SK-N-SH (cell line): Measurements from ENCODE around the gene ABLIM2. TPM values are rescaled to one million over a fixed set of nuclear protein-coding genes. Genes with fewer than 3 reads are reported as not detected.

Source experiments
- CTCF ChIA-PET: fragments of 300-600, 350-600 bp; formaldehyde crosslinking; extraction: SDS; loops from one replicate; lab custom pipeline; 2021; lab: Yijun Ruan, JAX
- POLR2A ChIA-PET: fragments of 350-600 bp; sonication (Branson Sonifier 250); formaldehyde crosslinking; extraction: SDS; loops from one replicate; lab custom pipeline; 2020; ENCODE audit warnings: antibody characterized with exemption, inconsistent platforms; lab: Yijun Ruan, JAX
- DNase-seq: peaks from one replicate; pipeline ENCODE4 v3.0.0; 2012
- H2AFZ ChIP-seq: fragments of 200-600 bp; sonication (generic); 2 replicates; pipeline ENCODE4 v1.8.1; 2016; ENCODE audit warnings: antibody characterized with exemption, mild to moderate bottlenecking, low read depth
- H3F3A ChIP-seq: fragments of 200-600 bp; sonication (generic); replicated peaks from 2 replicates; pipeline ENCODE3; 2016; ENCODE audit warnings: antibody characterized with exemption, mild to moderate bottlenecking; ENCODE audit not compliant: insufficient read depth
- H3K27ac ChIP-seq, 2 experiments: fragments of 200-500 bp in 1 of 2; fragments of 200-600 bp in 1 of 2; sonication (Bioruptor generic) in 1 of 2; sonication (generic), shearing (Covaris generic) in 1 of 2; 2 replicates each; pipeline versions ENCODE4 v1.5.1 to v1.6.1; 2014 to 2016; ENCODE audit warnings: low read depth in 2 of 2, inconsistent platforms in 1 of 2, low read length in 1 of 2, mild to moderate bottlenecking in 1 of 2, mixed read lengths in 1 of 2
- H3K27me3 ChIP-seq: fragments of 200-600 bp; sonication (generic), shearing (Covaris generic); 2 replicates; pipeline ENCODE4 v1.6.1; 2016; ENCODE audit warnings: mixed run types; ENCODE audit not compliant: insufficient read depth
- H3K36me3 ChIP-seq, 2 experiments: fragments of 200-500 bp in 1 of 2; fragments of 200-600 bp in 1 of 2; sonication (Bioruptor generic) in 1 of 2; sonication (generic) in 1 of 2; replicated peaks in 1 of 2; 2 replicates each; pipeline versions ENCODE3 to v1.5.1; 2014 to 2016; ENCODE audit warnings: low read length in 1 of 2, mild to moderate bottlenecking in 1 of 2; ENCODE audit not compliant: insufficient read depth in 2 of 2, control insufficient read depth in 1 of 2
- H3K4me1 ChIP-seq, 2 experiments: fragments of 200-500 bp in 1 of 2; fragments of 200-600 bp in 1 of 2; sonication (Bioruptor generic) in 1 of 2; sonication (generic), shearing (Covaris generic) in 1 of 2; 2 replicates each; pipeline versions ENCODE4 v1.5.1 to v1.6.1; 2014 to 2016; ENCODE audit warnings: low read depth in 1 of 2, low read length in 1 of 2, mixed run types in 1 of 2; ENCODE audit not compliant: insufficient read depth in 2 of 2, control insufficient read depth in 1 of 2
- H3K4me2 ChIP-seq: fragments of 200-600 bp; sonication (generic), shearing (Covaris generic); 2 replicates; pipeline ENCODE4 v1.6.1; 2017; ENCODE audit warnings: mixed run types
- H3K4me3 ChIP-seq, 2 experiments: fragments of 200-500 bp in 1 of 2; fragments of 200-600 bp in 1 of 2; sonication (Bioruptor generic) in 1 of 2; sonication (generic), shearing (Covaris generic) in 1 of 2; 2 replicates each; pipeline versions ENCODE4 v1.5.1 to v1.8.1; 2014 to 2016; ENCODE audit warnings: low read depth in 2 of 2, inconsistent platforms in 1 of 2, low read length in 1 of 2, mild to moderate bottlenecking in 1 of 2, mixed read lengths in 1 of 2, moderate library complexity in 1 of 2
- H3K79me2 ChIP-seq: fragments of 200-600 bp; sonication (generic); 2 replicates; pipeline ENCODE4 v1.8.1; 2017; ENCODE audit warnings: mild to moderate bottlenecking; ENCODE audit not compliant: insufficient read depth
- H3K9ac ChIP-seq: fragments of 200-600 bp; sonication (generic); 2 replicates; pipeline ENCODE4 v1.6.1; 2017; ENCODE audit warnings: mixed run types
- H3K9me2 ChIP-seq: fragments of 200-600 bp; sonication (generic); 2 replicates; pipeline ENCODE4 v1.6.1; 2017; ENCODE audit warnings: mixed run types
- H3K9me3 ChIP-seq: fragments of 200-600 bp; sonication (generic); 2 replicates; pipeline ENCODE4 v1.6.1; 2017; ENCODE audit warnings: mixed run types, mild to moderate bottlenecking, moderate library complexity
- H4K20me1 ChIP-seq: fragments of 200-600 bp; sonication (generic); 2 replicates; pipeline ENCODE4 v1.6.1; 2017; ENCODE audit warnings: mild to moderate bottlenecking, mixed run types; ENCODE audit not compliant: insufficient read depth
- CHD2 ChIP-seq: fragments of 150-350 bp; IDR thresholded peaks from 2 replicates; pipeline ENCODE4 v1.6.1; 2018; ENCODE audit warnings: low read length; ENCODE audit not compliant: partially characterized antibody
- ELF1 ChIP-seq: IDR thresholded peaks from 2 replicates; pipeline ENCODE4 v1.4.0; 2012
- EP300 ChIP-seq, 2 experiments: IDR thresholded peaks; 2 replicates each; pipeline versions ENCODE4 v1.4.0 to v1.6.1; 2012; ENCODE audit warnings: borderline replicate concordance in 1 of 2, low read depth in 1 of 2, low read length in 1 of 2
- FOXM1 ChIP-seq: IDR thresholded peaks from 2 replicates; pipeline ENCODE4 v1.4.0; 2012; ENCODE audit warnings: low read depth, mild to moderate bottlenecking
- GABPA ChIP-seq: IDR thresholded peaks from 2 replicates; pipeline ENCODE4 v1.4.0; 2012; ENCODE audit warnings: low read depth, mild to moderate bottlenecking
- JUND ChIP-seq: IDR thresholded peaks from 2 replicates; pipeline ENCODE4 v1.4.0; 2012
- MEF2A ChIP-seq: IDR thresholded peaks from 2 replicates; pipeline ENCODE4 v1.4.0; 2012; ENCODE audit warnings: low read depth, borderline replicate concordance
- MXI1 ChIP-seq: IDR thresholded peaks from 2 replicates; pipeline ENCODE4 v1.6.1; 2012; ENCODE audit warnings: mild to moderate bottlenecking, low read depth, low read length, improper control_type of control experiment
- NFIC ChIP-seq: IDR thresholded peaks from 2 replicates; pipeline ENCODE4 v1.4.0; 2012; ENCODE audit warnings: borderline replicate concordance
- NRF1 ChIP-seq: IDR thresholded peaks from 2 replicates; pipeline ENCODE4 v1.6.1; 2012; ENCODE audit warnings: low read depth, mild to moderate bottlenecking, low read length
- POLR2AphosphoS5 ChIP-seq: IDR thresholded peaks from 2 replicates; pipeline ENCODE4 v1.6.1; 2012; ENCODE audit warnings: low read depth, low read length
- RAD21 ChIP-seq: IDR thresholded peaks from 2 replicates; pipeline ENCODE4 v1.6.1; 2012; ENCODE audit warnings: mild to moderate bottlenecking, low read length
- RCOR1 ChIP-seq: fragments of 150-350 bp; IDR thresholded peaks from 2 replicates; pipeline ENCODE4 v1.6.1; 2017; ENCODE audit warnings: antibody characterized with exemption, low read length
- REST ChIP-seq: IDR thresholded peaks from 2 replicates; pipeline ENCODE4 v1.6.1; 2012; ENCODE audit warnings: mild to moderate bottlenecking, low read depth, low read length, moderate library complexity
- RXRA ChIP-seq: IDR thresholded peaks from 2 replicates; pipeline ENCODE4 v1.4.0; 2012; ENCODE audit warnings: low read depth, mild to moderate bottlenecking, borderline replicate concordance
- SIN3A ChIP-seq: IDR thresholded peaks from 2 replicates; pipeline ENCODE4 v1.6.1; 2012; ENCODE audit warnings: low read depth, mild to moderate bottlenecking, low read length, moderate library complexity, borderline replicate concordance
- SMC3 ChIP-seq: IDR thresholded peaks from 2 replicates; pipeline ENCODE4 v1.6.1; 2012; ENCODE audit warnings: low read depth, low read length, improper control_type of control experiment
- TCF12 ChIP-seq: IDR thresholded peaks from 2 replicates; pipeline ENCODE4 v1.4.0; 2012
- ZBTB33 ChIP-seq: IDR thresholded peaks from 2 replicates; pipeline ENCODE4 v1.4.0; 2012; ENCODE audit warnings: low read depth, borderline replicate concordance
- WGBS: methylation state at CpG from one replicate; pipeline ENCODE4 v1.1.6; 2017; ENCODE audit warnings: low lambda C conversion rate; 5-methylcytosine and 5-hydroxymethylcytosine counted together
- polyA plus RNA-seq, 3 experiments: library from polyadenylated mRNA; depleted of rRNA; stranded (reverse); fragments of >200 nt; gene quantifications; 2 replicates each; pipeline ENCODE4 v1.2.3, GENCODE V29; 2012
- TF ChIP-seq, protein P1 (sequence below): fragments of 150-350 bp; IDR thresholded peaks from 2 replicates; pipeline ENCODE4 v1.6.1; 2016; ENCODE audit warnings: mild to moderate bottlenecking, low read depth, low read length

Gene ABLIM2
- polyA plus RNA-seq, 1 of the 3 experiments (the other 2 are of a cell fraction) = 0.53 TPM

DNA sequence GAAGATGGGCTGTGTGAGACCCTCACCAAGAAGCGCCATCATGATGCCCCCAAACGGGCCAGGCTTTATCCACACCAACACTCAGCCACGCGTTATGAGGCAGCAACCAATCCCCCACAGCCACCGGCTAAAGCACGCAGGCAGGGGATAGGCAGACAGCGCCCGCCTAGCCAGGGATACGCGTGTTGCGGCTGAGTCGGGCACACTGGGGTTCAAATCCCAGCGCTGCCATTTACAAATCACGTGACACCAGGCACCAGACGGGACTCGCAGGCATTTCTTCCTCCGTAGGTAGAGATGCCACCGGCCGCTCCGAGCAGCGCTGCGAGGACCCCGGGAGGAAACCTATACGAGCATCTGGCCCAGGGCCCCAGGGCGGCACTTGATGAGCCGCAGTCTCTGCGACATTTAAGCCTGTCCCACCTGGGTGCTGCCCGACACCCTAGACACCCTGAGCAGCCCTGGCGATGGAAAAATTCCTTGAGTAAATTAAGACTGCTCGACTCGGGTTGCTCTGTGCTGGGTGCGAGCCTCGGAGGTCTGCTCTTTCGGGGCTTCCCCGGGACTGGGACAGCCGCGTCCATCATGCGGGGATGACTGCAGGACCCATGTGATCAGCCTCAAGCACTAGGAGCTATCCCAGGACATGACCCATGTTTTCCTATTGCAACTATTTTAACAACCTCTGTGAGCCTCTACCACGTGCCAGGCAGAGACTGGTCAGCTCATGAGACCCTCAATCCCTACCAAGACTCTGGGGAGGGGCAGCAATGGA, 6.3 kb downstream of the ABLIM2 start:
- Histone ChIP-seq H4K20me1 (no peaks in the 10 kb centered on the region), H3K36me3 (no peaks in the 10 kb centered on the region), H3F3A (no peaks in the 10 kb centered on the region), H3K27ac (no peak overlapping the region), H3K4me2 (no peak overlapping the region), H3K9ac (no peak overlapping the region), H2AFZ (no peak overlapping the region), H3K9me2 (no peaks in the 10 kb centered on the region), H3K27me3 (peaks cover 11% of the 10 kb centered on the region), H3K4me3 (no peak overlapping the region), H3K9me3 (no peaks in the 10 kb centered on the region), H3K4me1 (peaks cover 0 to 15% of the 10 kb centered on the region in 2 experiments; a peak in 1 of 4 replicates), H3K79me2 (no peaks in the 10 kb centered on the region)
- 91% methylated on average over 22 of the region's 39 CpGs for WGBS
- POLR2A ChIA-PET = no interaction called here
- CTCF ChIA-PET = interaction anchor here (1.3 kb wide), 1 partner anchor 16 kb away, joined by 3 read pairs; no protein-coding TSS in a partner anchor
- DNase-seq = no peak
- TF ChIP-seq ZBTB33 (no peak), RXRA (no peak), FOXM1 (no peak), NRF1 (no peak), REST (no peak), NFIC (no peak), POLR2AphosphoS5 (no peak), JUND (no peak), CHD2 (no peak), ELF1 (no peak), SMC3 (no peak), RCOR1 (no peak), GABPA (no peak), SIN3A (no peak), TCF12 (no peak), MXI1 (no peak), RAD21 (no peak), MEF2A (no peak), EP300 (IDR thresholded peaks at IDR 0.05; ENCODE audit: borderline replicate concordance in 1 of 2, low read depth in 1 of 2, low read length in 1 of 2) (no peak)
- TF ChIP-seq, protein P1, sequence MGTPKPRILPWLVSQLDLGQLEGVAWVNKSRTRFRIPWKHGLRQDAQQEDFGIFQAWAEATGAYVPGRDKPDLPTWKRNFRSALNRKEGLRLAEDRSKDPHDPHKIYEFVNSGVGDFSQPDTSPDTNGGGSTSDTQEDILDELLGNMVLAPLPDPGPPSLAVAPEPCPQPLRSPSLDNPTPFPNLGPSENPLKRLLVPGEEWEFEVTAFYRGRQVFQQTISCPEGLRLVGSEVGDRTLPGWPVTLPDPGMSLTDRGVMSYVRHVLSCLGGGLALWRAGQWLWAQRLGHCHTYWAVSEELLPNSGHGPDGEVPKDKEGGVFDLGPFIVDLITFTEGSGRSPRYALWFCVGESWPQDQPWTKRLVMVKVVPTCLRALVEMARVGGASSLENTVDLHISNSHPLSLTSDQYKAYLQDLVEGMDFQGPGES = no peak
